SK-N-SH (cell line): ENCODE data around the gene PTPN14.

Source experiments
- EP300 ChIP-seq, 2 experiments: IDR thresholded peaks; 2 replicates each; pipeline versions ENCODE4 v1.4.0 to v1.6.1; 2012; ENCODE audit warnings: borderline replicate concordance in 1 of 2, low read depth in 1 of 2, low read length in 1 of 2
- EZH2phosphoT487 ChIP-seq: fragments of 200-600 bp; sonication (generic); IDR thresholded peaks from 2 replicates; pipeline ENCODE4 v1.6.1; 2017; ENCODE audit warnings: low read depth, mixed run types, mild to moderate bottlenecking, antibody characterized with exemption, moderate library complexity, borderline replicate concordance
- GABPA ChIP-seq: IDR thresholded peaks from 2 replicates; pipeline ENCODE4 v1.4.0; 2012; ENCODE audit warnings: low read depth, mild to moderate bottlenecking
- JUND ChIP-seq: IDR thresholded peaks from 2 replicates; pipeline ENCODE4 v1.4.0; 2012
- NRF1 ChIP-seq: IDR thresholded peaks from 2 replicates; pipeline ENCODE4 v1.6.1; 2012; ENCODE audit warnings: low read depth, mild to moderate bottlenecking, low read length
- RAD21 ChIP-seq: IDR thresholded peaks from 2 replicates; pipeline ENCODE4 v1.6.1; 2012; ENCODE audit warnings: mild to moderate bottlenecking, low read length
- SMC3 ChIP-seq: IDR thresholded peaks from 2 replicates; pipeline ENCODE4 v1.6.1; 2012; ENCODE audit warnings: low read depth, low read length, improper control_type of control experiment
- TAF1 ChIP-seq: IDR thresholded peaks from 2 replicates; pipeline ENCODE4 v1.6.1; 2012; ENCODE audit warnings: low read depth, mild to moderate bottlenecking, low read length, moderate library complexity, borderline replicate concordance
- YY1 ChIP-seq: IDR thresholded peaks from 2 replicates; pipeline ENCODE4 v1.4.0; 2012; ENCODE audit warnings: low read depth, mild to moderate bottlenecking
- ZBTB33 ChIP-seq: IDR thresholded peaks from 2 replicates; pipeline ENCODE4 v1.4.0; 2012; ENCODE audit warnings: low read depth, borderline replicate concordance
- TF ChIP-seq, protein P1 (sequence below): fragments of 200-600 bp; sonication (generic); IDR thresholded peaks from 2 replicates; pipeline ENCODE4 v1.6.1; 2017; ENCODE audit warnings: antibody characterized with exemption, mild to moderate bottlenecking, moderate library complexity

- TF ChIP-seq SMC3: no peak
- no peak for TF ChIP-seq RAD21
- TF ChIP-seq, protein P1, sequence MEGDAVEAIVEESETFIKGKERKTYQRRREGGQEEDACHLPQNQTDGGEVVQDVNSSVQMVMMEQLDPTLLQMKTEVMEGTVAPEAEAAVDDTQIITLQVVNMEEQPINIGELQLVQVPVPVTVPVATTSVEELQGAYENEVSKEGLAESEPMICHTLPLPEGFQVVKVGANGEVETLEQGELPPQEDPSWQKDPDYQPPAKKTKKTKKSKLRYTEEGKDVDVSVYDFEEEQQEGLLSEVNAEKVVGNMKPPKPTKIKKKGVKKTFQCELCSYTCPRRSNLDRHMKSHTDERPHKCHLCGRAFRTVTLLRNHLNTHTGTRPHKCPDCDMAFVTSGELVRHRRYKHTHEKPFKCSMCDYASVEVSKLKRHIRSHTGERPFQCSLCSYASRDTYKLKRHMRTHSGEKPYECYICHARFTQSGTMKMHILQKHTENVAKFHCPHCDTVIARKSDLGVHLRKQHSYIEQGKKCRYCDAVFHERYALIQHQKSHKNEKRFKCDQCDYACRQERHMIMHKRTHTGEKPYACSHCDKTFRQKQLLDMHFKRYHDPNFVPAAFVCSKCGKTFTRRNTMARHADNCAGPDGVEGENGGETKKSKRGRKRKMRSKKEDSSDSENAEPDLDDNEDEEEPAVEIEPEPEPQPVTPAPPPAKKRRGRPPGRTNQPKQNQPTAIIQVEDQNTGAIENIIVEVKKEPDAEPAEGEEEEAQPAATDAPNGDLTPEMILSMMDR: no peak
- no peak for TF ChIP-seq TAF1
- no peak for TF ChIP-seq EP300 (IDR thresholded peaks at IDR 0.05; ENCODE audit: borderline replicate concordance in 1 of 2, low read depth in 1 of 2, low read length in 1 of 2)
- TF ChIP-seq NRF1: no peak
- TF ChIP-seq EZH2phosphoT487: no peak
- no peak for TF ChIP-seq JUND
- TF ChIP-seq GABPA: no peak
- no peak for TF ChIP-seq ZBTB33
- no peak for TF ChIP-seq YY1
Measured at GRCh38 chr1:214360116-214360515, 191.3 kb downstream of the PTPN14 start.
